PFSK-1 (cell line): ENCODE results near the gene MEGF10.

ENCODE experiments used
- FOXP2 ChIP-seq: optimal IDR thresholded peaks from 2 replicates; pipeline ENCODE3; 2011; ENCODE audit warnings: borderline replicate concordance, control low read depth, inconsistent platforms; ENCODE audit not compliant: insufficient read depth; ENCODE audit errors: extremely low read length, extremely low read depth
- POLR2AphosphoS5 ChIP-seq: IDR thresholded peaks from 2 replicates; pipeline ENCODE4 v1.6.1; 2012; ENCODE audit warnings: low read depth, mild to moderate bottlenecking, control low read depth, low read length, moderate library complexity
- REST ChIP-seq, 2 experiments: IDR thresholded peaks; 2 replicates each; pipeline versions ENCODE4 v1.6.1 to v1.8.0; 2011 to 2012; ENCODE audit warnings: low read depth in 2 of 2, low read length in 2 of 2, control low read depth in 1 of 2, inconsistent platforms in 1 of 2, mild to moderate bottlenecking in 1 of 2, moderate library complexity in 1 of 2; ENCODE audit not compliant: insufficient read depth in 1 of 2
- SIN3A ChIP-seq: IDR thresholded peaks from 2 replicates; pipeline ENCODE4 v1.6.1; 2012; ENCODE audit warnings: mild to moderate bottlenecking, low read length, moderate library complexity, borderline replicate concordance; ENCODE audit not compliant: insufficient read depth
- TAF1 ChIP-seq: IDR thresholded peaks from 2 replicates; pipeline ENCODE4 v1.6.1; 2012; ENCODE audit warnings: low read length, control low read depth, borderline replicate concordance; ENCODE audit not compliant: insufficient read depth

MEGF10 gene

DNA sequence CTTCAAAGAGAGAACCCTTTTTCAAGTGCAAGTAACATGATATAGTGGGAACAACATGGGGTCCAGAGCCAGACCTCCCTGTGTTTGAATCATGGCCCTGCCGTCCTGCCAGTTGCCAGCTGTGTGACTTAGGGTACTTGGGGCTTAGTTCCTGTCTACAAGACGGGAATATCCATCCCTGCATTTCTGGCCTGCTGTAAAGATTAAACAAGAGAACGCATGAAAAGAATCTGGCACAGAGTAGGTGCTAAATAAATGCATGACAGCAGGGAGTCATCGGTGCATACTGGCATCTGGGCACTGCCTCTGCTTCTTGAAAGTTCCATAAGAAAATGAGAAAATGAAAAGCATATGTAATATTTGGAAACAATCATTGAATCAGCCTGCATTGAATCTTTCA, 149.0 kb downstream of the MEGF10 start:
- TF ChIP-seq TAF1: no peak
- no peak for TF ChIP-seq SIN3A
- TF ChIP-seq POLR2AphosphoS5: no peak

- TF ChIP-seq POLR2AphosphoS5 (no peak), TAF1 (no peak), REST (IDR thresholded peaks at IDR 0.05; ENCODE audit: insufficient read depth in 1 of 2, low read depth in 2 of 2, low read length in 2 of 2) (no peak), SIN3A (no peak), FOXP2 (no peak)
Measured at GRCh38 chr5:127440831-127441230, 150.2 kb downstream of the MEGF10 start.

- TF ChIP-seq SIN3A (no peak), TAF1 (no peak), FOXP2 (no peak), REST (IDR thresholded peaks at IDR 0.05; ENCODE audit: insufficient read depth in 1 of 2, low read depth in 2 of 2, low read length in 2 of 2) (no peak), POLR2AphosphoS5 (no peak)
Measured at GRCh38 chr5:127441799-127442484, 151.3 kb downstream of the MEGF10 start.

- TF ChIP-seq POLR2AphosphoS5: no peak
- TF ChIP-seq SIN3A: no peak
- no peak for TF ChIP-seq TAF1
- TF ChIP-seq REST (IDR thresholded peaks at IDR 0.05; ENCODE audit: insufficient read depth in 1 of 2, low read depth in 2 of 2, low read length in 2 of 2): no peak
- no peak for TF ChIP-seq FOXP2
Measured at GRCh38 chr5:127444171-127444570, 153.6 kb downstream of the MEGF10 start.

- TF ChIP-seq REST (IDR thresholded peaks at IDR 0.05; ENCODE audit: insufficient read depth in 1 of 2, low read depth in 2 of 2, low read length in 2 of 2) (no peak), POLR2AphosphoS5 (no peak), TAF1 (no peak), FOXP2 (no peak), SIN3A (no peak)
Measured at GRCh38 chr5:127445328-127445727, 154.7 kb downstream of the MEGF10 start.
